SK-N-SH treated with all-trans-retinoic acid at 6 μM for 48 hours (cell line): Measurements from ENCODE around the gene DSTYK.

ENCODE experiments used
- ARNTL ChIP-seq: fragments of 450-650 bp; formaldehyde crosslinking; IDR thresholded peaks from 2 replicates; pipeline ENCODE4 v1.5.0; 2020; ENCODE audit warnings: low read depth, mild to moderate bottlenecking, moderate library complexity, borderline replicate concordance
- CSDC2 ChIP-seq: fragments of 250-450 bp; sonication (Bioruptor Pico); IDR thresholded peaks from 2 replicates; pipeline ENCODE4 v1.5.0; 2020; ENCODE audit warnings: mild to moderate bottlenecking, moderate library complexity
- OSR1 ChIP-seq: fragments of 250-450 bp; sonication (Bioruptor Pico); IDR thresholded peaks from 2 replicates; pipeline ENCODE4 v1.8.0; 2022; ENCODE audit warnings: moderate library complexity, mild to moderate bottlenecking, inconsistent platforms
- TCF4 ChIP-seq: fragments of 250-450 bp; sonication (Bioruptor Pico); IDR thresholded peaks from 2 replicates; pipeline ENCODE4 v1.8.0; 2021; ENCODE audit warnings: mild to moderate bottlenecking, moderate library complexity, borderline replicate concordance
- ZFP30 ChIP-seq: fragments of 450-650 bp; formaldehyde crosslinking; IDR thresholded peaks from 2 replicates; pipeline ENCODE4 v1.5.0; 2022; ENCODE audit warnings: mild to moderate bottlenecking, moderate library complexity
- ZNF565 ChIP-seq: fragments of 450-650 bp; formaldehyde crosslinking; conservative IDR thresholded peaks from 2 replicates; pipeline ENCODE4 v1.5.0; 2020; ENCODE audit warnings: low read depth, mild to moderate bottlenecking, moderate library complexity
- ZNF70 ChIP-seq: fragments of 450-650 bp; formaldehyde crosslinking; IDR thresholded peaks from 2 replicates; pipeline ENCODE4 v1.5.0; 2020; ENCODE audit warnings: mild to moderate bottlenecking, moderate library complexity
- TF ChIP-seq, protein P1 (sequence below): fragments of 250-450 bp; sonication (Bioruptor Pico); IDR thresholded peaks from 2 replicates; pipeline ENCODE4 v1.5.1; 2021; ENCODE audit warnings: mild to moderate bottlenecking, moderate library complexity
- TF ChIP-seq, protein P2 (sequence below): fragments of 250-450 bp; sonication (Bioruptor Pico); IDR thresholded peaks from 2 replicates; pipeline ENCODE4 v1.8.0; 2020; ENCODE audit warnings: mild to moderate bottlenecking, moderate library complexity, borderline replicate concordance
- TF ChIP-seq, protein P3 (sequence below): fragments of 250-450 bp; sonication (Bioruptor Pico); IDR thresholded peaks from 2 replicates; pipeline ENCODE4 v1.5.1; 2020; ENCODE audit warnings: low read depth, mild to moderate bottlenecking, moderate library complexity
- TF ChIP-seq, protein P4 (sequence below): fragments of 250-450 bp; sonication (Bioruptor Pico); IDR thresholded peaks from 2 replicates; pipeline ENCODE4 v1.5.0; 2020; ENCODE audit warnings: mild to moderate bottlenecking, moderate library complexity

DNA sequence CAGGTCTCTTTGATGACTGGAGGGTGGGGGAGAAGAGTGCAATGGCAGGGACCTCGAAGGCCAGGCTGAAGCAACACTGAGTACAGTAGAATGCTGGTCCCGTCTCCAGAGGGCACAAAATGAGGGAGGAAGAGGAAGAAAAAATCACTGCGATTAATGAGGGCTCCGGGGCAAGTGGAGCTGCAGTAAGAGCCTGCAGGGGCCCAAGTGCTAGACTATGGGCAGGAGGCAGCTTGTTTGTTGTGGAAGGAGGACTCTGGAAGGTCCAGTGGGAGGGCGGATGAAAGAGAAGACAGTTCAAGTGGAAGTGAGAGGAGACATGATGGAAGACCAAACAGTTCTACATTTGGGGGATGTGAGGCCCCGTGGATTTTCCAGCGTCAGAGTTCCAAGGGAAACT, 33.6 kb upstream of the DSTYK start:
- TF ChIP-seq, protein P1, sequence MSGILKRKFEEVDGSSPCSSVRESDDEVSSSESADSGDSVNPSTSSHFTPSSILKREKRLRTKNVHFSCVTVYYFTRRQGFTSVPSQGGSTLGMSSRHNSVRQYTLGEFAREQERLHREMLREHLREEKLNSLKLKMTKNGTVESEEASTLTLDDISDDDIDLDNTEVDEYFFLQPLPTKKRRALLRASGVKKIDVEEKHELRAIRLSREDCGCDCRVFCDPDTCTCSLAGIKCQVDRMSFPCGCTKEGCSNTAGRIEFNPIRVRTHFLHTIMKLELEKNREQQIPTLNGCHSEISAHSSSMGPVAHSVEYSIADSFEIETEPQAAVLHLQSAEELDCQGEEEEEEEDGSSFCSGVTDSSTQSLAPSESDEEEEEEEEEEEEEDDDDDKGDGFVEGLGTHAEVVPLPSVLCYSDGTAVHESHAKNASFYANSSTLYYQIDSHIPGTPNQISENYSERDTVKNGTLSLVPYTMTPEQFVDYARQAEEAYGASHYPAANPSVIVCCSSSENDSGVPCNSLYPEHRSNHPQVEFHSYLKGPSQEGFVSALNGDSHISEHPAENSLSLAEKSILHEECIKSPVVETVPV (CRISPR knock-in tag) = no peak
- TF ChIP-seq ZFP30 (CRISPR knock-in tag) (no peak), CSDC2 (no peak), OSR1 (no peak), ZNF565 (CRISPR knock-in tag) (no peak), ZNF70 (CRISPR knock-in tag) (no peak), TCF4 (CRISPR knock-in tag) (no peak), ARNTL (no peak)
- TF ChIP-seq, protein P2, sequence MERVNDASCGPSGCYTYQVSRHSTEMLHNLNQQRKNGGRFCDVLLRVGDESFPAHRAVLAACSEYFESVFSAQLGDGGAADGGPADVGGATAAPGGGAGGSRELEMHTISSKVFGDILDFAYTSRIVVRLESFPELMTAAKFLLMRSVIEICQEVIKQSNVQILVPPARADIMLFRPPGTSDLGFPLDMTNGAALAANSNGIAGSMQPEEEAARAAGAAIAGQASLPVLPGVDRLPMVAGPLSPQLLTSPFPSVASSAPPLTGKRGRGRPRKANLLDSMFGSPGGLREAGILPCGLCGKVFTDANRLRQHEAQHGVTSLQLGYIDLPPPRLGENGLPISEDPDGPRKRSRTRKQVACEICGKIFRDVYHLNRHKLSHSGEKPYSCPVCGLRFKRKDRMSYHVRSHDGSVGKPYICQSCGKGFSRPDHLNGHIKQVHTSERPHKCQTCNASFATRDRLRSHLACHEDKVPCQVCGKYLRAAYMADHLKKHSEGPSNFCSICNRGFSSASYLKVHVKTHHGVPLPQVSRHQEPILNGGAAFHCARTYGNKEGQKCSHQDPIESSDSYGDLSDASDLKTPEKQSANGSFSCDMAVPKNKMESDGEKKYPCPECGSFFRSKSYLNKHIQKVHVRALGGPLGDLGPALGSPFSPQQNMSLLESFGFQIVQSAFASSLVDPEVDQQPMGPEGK (CRISPR knock-in tag) = no peak
- TF ChIP-seq, protein P3, sequence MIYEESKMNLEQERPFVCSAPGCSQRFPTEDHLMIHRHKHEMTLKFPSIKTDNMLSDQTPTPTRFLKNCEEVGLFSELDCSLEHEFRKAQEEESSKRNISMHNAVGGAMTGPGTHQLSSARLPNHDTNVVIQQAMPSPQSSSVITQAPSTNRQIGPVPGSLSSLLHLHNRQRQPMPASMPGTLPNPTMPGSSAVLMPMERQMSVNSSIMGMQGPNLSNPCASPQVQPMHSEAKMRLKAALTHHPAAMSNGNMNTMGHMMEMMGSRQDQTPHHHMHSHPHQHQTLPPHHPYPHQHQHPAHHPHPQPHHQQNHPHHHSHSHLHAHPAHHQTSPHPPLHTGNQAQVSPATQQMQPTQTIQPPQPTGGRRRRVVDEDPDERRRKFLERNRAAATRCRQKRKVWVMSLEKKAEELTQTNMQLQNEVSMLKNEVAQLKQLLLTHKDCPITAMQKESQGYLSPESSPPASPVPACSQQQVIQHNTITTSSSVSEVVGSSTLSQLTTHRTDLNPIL (CRISPR knock-in tag) = no peak
- TF ChIP-seq, protein P4, sequence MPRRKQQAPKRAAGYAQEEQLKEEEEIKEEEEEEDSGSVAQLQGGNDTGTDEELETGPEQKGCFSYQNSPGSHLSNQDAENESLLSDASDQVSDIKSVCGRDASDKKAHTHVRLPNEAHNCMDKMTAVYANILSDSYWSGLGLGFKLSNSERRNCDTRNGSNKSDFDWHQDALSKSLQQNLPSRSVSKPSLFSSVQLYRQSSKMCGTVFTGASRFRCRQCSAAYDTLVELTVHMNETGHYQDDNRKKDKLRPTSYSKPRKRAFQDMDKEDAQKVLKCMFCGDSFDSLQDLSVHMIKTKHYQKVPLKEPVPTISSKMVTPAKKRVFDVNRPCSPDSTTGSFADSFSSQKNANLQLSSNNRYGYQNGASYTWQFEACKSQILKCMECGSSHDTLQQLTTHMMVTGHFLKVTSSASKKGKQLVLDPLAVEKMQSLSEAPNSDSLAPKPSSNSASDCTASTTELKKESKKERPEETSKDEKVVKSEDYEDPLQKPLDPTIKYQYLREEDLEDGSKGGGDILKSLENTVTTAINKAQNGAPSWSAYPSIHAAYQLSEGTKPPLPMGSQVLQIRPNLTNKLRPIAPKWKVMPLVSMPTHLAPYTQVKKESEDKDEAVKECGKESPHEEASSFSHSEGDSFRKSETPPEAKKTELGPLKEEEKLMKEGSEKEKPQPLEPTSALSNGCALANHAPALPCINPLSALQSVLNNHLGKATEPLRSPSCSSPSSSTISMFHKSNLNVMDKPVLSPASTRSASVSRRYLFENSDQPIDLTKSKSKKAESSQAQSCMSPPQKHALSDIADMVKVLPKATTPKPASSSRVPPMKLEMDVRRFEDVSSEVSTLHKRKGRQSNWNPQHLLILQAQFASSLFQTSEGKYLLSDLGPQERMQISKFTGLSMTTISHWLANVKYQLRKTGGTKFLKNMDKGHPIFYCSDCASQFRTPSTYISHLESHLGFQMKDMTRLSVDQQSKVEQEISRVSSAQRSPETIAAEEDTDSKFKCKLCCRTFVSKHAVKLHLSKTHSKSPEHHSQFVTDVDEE = no peak
